Activated CD8-positive, alpha-beta memory T cell treated with anti-CD3 and anti-CD28 coated beads for 4 hours (primary cell): ENCODE data around the gene THSD7B.
"Not testable (repeated sequence)": the region's sequence is repeated elsewhere in the genome, so short reads cannot be mapped to it uniquely, and the experiment has no call there.

ENCODE experiments used
- DNase-seq, 2 donors: peaks; one replicate each; pipeline ENCODE4 v3.0.0-alpha.2; 2020; ENCODE audit warnings: low read depth in 2 of 2

Gene THSD7B, protein sequence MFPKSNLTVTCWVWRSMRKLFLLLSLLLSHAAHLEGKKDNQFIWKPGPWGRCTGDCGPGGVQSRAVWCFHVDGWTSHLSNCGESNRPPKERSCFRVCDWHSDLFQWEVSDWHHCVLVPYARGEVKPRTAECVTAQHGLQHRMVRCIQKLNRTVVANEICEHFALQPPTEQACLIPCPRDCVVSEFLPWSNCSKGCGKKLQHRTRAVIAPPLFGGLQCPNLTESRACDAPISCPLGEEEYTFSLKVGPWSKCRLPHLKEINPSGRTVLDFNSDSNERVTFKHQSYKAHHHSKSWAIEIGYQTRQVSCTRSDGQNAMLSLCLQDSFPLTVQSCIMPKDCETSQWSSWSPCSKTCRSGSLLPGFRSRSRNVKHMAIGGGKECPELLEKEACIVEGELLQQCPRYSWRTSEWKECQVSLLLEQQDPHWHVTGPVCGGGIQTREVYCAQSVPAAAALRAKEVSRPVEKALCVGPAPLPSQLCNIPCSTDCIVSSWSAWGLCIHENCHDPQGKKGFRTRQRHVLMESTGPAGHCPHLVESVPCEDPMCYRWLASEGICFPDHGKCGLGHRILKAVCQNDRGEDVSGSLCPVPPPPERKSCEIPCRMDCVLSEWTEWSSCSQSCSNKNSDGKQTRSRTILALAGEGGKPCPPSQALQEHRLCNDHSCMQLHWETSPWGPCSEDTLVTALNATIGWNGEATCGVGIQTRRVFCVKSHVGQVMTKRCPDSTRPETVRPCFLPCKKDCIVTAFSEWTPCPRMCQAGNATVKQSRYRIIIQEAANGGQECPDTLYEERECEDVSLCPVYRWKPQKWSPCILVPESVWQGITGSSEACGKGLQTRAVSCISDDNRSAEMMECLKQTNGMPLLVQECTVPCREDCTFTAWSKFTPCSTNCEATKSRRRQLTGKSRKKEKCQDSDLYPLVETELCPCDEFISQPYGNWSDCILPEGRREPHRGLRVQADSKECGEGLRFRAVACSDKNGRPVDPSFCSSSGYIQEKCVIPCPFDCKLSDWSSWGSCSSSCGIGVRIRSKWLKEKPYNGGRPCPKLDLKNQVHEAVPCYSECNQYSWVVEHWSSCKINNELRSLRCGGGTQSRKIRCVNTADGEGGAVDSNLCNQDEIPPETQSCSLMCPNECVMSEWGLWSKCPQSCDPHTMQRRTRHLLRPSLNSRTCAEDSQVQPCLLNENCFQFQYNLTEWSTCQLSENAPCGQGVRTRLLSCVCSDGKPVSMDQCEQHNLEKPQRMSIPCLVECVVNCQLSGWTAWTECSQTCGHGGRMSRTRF (N-terminal part only)

DNA sequence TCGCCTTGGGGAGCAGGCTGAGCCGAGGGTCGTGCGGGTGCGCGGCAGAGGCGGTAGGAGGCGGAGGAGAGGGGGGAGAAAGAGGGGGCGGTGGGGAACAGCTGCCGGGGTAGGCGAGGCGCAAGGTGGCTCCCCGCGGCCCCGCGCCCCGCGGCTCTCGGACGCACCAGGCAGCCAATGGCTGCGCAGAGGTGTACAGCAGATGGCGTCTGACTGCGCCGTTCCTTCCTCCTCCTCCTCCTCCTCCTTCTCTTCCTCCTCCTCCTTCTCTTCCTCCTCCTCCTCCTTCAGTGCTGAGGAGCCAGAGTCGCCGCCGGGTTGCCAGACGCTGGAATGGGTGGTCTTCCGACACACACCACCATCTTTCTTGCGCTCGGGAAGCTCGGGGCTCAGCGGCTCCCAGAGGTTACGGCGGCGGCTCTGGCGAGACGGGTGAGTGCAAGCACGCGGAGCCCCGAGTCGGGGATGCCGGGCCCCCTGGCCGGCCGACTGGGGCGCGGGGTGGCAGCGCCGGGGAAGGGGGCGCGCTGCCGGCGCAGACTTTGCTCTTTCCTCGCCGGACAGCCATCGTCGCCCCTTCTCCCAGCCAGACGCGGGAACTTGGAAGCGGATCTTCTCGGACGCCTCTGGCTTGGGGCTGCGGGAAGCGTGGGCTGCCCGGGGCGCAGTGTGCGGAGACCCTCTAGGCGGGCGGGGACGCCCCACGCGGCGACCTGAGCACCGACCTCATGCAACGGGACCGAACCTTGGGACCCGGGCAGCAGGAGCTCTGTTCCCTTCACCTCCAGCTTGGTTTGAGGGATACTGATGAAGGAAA is at the start of gene THSD7B:
THSD7B (plus strand) TSS at position 290 of the 817 bp plus-strand sequence. CDS start 116,634 bp downstream, outside the sequence.
- DNase-seq, result no peak

DNA sequence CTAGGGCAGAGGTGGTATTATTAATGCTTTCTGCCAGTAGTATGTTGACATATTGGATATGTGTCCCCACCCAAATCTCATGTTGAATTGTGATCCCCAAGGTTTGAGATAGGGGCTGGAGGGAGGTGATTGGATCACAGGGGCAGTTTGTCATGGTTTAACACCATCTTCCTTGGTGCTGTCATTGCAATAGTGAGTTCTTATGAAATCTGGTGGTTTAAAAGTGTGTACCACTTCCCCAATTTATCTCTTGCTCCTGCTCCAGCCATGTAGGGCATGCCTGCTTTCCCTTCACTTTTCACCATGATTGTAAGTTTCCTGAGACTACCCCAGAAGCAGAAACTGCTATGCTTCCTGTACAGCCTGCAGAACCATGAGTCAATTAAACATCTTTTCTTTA is 47.1 kb upstream of the THSD7B start:
- no peak for DNase-seq

DNA sequence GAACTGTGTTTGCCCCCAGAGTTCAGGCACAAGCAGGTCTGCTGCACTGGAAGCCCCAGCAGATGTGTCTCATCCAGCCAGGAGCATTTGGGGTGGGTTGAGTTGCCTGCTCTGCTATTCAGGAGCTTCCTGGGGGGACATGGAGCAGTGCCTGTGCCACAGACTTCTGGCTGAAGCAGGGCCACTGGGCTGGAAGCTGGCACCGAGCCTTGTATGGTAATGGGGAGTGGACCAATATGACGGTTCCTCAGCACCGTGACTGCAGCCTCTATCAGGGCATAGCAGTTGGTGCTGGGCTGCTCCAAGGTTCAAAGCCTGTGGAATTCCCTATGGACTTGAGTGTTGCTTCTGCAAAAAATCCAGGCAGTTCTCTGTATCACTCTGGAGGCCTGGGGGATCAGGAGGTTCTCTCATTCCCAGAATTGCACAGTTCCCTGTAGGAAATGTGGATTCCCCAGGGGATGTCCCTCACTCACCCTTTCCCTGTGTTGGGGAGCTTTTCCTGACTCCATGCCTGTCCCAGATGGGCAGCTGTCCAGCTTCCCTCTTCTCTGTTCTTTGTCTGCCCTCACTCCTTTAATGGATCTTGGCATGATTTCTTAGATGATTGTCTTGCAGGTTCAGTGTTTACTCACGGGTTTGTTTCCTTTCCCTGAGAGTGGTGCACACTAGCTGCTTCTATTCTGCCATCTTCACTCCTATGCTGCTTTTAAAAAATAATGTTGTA is 37.2 kb upstream of the THSD7B start:
- no peak for DNase-seq

DNA sequence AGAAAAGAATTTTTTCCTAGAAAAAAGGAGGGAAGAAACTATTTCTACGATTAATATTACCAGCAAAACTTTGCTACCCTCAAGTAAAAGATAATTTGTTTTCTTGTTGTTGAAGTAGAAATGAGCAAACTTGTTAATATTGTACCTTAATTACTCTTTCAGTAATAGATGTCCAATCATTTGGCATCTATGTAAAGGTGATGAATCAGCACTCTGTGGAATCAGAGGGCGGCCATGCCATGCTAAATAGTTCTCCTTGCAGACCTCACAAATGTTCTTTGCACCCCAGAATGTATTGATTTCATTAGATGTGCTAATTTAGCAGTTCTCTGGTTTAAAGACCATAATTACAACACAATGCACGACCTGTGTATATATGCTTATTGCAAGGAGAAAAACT is 29.1 kb upstream of the THSD7B start:
- DNase-seq, result no peak

DNA sequence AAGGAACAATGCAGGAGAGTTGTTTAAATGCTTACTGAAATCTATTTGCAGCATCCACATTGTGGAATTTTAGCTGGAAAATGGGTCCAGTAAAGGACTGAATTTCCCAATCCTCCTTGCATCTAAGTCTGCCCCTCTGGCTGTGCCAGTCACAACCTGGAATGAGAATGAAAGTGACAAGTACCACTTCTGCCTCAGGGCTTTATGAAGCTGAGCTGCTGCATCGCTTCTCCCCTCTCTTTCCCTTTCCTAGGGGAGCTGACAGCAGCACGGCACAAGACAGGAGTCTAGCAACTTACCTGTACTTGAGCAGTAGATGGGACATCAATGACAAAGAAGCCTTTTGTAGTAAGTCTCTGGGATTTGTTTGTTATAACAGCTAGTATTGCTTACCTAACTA is 27.3 kb upstream of the THSD7B start:
- DNase-seq, result no peak

DNA sequence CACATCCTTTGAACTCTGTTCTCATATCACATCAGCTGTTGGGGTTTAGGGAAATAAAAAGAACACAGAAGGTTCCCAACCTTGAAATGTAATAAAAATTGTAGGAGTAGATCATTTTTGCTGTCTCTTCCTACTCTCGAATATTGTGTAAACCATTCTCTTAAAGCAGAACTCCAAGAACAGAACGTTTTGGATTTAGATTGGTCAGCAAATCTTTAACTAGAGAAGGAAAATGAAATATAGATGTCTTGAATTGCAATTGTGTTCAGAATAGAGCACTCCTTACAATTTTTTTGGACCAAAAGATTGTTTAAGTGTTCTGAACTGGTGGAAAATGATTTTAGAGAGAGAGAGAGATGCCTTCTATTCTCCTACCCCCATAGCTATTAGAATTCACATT is 23.9 kb upstream of the THSD7B start:
- DNase-seq, result no peak

DNA sequence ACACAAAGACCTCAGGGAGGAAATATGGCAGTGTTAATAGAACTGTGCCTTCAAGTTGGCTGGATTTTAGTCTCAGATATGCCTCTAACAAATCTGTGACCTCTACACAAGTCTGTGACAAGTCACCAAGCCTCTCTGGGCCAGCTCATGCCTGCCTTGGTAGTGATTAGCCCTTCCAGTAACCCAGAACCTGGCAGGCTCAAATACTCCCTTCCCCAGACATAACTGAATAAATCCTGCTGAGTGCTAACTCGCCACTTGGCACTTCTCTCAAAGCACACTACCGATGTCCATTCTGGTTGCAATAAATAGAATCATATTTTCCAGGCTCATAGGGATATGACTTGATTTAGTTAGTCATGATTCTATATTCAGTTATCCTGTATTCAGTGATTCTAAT is 15.3 kb upstream of the THSD7B start:
- DNase-seq, result no peak

DNA sequence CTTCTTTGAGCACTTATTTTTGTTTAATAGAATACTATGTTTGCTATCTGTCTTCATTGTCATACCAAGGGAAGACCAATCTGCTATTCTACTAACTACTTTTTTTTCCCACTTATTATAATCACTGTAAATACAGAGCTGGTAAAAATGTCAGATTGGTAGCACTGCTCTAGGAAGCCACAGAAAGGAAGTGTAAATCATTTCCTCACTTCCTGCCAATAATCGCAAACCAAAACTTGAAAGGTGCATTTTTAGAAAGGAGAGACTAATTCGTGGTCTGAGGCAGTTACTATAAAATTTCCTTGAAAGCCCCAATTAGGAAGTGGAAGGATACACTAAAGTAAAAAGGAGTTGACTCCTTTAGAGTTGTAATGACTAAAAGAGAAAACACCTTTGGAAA is 13.9 kb upstream of the THSD7B start:
- no peak for DNase-seq

DNA sequence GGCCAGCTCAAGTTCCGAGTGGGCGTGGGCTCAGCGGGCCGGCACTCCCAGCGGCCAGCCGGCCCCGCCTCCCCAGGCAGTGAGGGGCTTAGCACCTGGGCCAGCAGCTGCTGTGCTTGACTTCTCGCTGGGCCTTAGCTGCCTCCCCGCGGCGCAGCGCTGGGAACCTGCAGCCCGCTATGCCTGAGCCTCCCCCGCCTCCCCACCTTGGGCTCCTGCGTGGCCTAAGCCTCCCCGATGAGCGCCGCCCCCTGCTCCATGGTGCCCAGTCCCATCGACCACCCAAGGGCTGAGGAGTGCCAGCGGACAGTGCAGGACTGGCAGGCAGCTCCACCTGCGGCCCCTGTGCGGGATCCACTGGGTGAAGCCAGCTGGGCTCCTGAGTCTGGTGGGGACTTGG is 6.8 kb upstream of the THSD7B start:
- DNase-seq, result not testable (repeated sequence)

DNA sequence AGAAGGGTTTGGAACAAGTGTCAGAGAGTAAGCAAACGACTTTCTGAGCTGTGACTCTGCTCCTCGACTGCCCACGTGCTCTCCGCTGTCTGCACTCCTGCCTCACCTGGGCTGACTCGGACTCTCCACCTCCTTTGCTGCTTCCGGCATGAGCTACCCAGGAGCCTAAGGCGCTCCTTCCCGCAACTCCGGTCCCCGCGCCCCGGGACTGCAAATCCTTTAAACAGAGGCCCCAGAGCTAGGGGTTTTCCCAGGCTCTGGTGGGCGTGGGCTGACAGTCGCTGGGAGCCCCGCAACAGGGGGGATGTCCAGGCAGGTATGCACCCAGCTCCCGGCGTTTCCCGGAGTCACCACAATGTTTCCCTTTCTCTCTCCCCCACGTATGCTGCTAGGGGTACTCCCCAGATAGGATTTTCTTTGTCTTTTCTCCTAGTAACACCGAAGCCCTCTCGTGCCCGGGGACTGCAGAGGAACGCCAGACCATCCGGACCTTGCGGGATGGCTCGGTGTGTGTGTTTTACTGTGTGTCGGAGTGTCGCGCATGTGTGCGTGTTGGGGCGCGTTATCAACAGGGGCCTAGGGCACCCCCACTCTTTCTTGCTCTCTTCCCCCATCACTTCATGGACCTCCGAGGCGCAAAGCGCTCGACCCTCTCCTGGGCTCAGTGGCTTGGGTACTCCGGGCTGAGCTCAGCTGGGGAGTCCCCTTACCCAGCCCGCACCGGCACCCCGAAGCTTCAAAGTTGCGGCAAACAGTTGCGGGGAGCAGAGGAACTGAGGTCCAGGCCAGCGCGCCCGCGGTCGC is 691 bp upstream of the THSD7B start:
- no peak for DNase-seq

DNA sequence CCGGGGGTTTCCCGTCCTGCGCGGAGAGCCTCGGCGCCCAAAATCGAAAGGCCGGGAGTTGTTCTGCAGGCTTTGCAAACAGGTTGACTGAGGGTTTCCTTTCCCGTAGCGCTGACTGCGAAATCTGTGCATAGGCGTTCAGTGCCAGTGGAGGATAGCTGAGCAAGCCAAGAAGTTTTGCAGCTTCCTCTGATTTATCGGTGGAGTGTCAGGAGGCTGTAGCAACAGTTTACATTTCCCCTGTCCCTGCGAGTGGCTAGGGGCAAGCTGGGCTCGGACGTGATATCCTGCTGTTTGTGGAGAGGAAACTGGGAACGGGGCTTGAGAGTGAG is 694 bp downstream of the THSD7B start:
- DNase-seq, result no peak

DNA sequence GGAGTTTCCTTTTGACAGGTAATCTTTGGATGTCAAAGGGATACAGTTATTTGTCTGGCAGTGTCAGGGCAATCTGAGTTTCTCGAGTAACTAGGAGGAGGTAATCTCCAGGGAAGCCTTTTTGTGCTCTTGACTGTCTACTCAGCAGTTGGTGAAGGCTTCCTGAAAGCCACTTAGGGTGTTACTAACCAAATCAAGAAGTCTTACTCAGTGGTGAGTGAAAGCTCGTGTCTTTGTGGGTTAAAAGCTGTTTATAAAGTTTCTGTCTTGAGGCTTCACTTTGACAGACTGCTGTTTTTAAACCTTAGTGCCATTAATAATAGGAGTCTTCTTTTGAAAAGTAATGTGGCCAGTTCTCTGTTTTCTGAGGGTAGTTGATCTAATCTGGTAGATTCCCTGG is 1.7 kb downstream of the THSD7B start:
- no peak for DNase-seq

DNA sequence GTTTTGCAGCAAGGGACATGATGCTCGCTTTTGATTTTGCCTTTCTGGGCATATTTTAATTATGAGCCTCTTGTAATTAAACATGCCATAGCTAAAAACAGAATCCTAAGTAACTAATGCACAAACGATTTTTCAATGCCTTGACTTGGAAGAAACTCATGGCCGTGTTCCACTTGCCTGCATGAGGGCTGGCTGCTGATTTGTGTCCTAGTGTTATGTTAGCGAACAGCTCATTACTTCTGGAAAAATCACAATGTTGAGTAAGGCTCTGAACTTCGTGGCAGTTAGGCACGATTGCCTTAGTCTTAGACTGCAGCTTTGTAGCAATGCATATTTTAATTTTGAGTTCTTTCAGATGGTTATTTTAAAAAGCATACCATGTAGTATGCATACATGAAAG is 4.5 kb downstream of the THSD7B start:
- DNase-seq, result no peak

DNA sequence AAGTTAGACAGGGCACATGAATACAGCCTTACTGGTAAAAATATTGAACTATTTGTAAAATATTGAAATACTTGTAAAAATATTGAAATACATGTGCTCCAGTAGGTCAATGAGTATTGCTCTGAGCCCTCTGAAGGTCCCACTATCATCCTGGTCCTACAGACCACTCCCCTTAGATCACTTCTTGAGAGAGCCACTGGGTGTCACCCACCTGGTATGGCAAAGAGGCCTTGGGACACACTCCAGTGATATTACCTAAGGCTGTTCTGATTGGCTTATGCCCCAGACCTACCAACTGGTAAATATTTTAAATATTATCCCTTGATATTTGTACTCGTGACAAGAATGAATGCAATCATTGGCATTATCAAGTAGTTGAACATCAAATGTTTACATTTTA is 5.0 kb downstream of the THSD7B start:
- DNase-seq, result no peak

DNA sequence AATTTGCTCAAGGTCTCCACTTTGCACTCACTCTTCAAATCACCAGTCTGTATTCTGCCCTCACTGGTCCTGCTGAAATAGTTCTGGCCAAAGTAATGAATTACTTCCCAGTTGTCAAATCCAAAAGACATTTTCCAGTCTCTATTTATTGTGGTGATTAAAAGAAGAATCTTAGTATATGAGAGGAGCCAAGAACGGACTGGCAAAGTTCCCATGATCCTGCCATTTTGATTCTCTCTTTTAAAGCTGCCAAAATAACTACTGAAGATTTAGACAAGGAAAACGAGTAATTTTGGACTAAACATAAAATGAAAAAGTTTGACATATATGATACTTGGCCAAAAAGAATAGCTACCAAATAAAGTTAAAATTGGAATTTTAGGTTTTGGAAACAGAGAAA is 12.0 kb downstream of the THSD7B start:
- DNase-seq, result no peak

DNA sequence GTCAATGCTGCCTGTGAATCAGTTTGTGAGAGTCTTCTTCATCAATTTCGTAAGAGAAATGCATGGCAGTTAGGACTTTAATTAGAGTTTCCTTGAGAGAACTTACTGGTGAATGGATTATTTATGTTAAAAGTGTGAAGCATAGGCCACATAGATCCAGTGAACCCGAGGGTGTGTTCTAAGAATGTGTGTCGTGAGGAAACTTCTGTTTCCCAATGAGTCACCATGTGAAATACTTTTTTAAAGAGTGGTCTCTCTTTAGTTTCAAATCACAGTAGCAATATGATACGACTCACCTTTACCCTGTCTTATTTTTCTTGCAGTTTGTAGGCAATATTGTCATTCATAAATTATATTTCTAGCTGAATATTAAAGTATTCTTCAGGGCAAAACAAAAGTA is 18.5 kb downstream of the THSD7B start:
- DNase-seq, result no peak

DNA sequence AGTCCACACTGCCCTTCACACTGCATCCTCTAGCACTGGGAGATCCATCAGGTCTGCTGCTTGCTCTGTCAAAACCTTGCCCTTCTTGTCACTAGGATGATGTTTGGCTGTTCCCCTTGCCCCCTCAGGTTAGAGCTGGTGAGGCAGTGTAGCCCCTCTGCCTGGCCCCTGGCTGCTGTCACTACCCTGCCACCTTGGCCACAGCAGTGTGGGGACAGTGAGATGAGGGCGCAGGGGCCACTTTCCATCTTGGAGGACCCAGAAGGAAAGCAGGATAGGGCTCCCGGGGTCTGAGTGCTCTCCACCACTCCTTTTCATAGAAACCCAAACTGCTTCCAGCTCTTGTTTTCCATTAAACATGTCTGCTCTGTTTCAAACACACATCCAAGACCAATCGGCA is 19.9 kb downstream of the THSD7B start:
- DNase-seq, result no peak

DNA sequence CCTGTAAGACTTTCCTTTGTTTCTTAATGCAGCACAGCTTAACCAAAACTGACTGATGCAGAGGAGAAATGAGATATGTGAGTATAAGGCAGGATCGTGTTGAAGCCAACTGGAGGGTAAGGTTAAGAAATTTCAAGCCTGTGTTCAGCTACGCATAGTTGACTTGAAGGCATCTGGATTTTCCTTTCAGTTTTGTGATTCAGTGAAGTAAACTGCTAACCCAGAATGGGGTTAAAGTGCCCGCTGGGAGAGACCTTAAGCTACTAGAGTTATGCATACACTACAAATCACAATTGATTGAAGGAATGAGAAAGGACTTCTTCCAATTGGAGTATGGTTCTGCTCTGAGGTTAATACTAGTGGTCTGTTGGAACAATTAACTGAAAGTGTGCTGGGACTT is 22.6 kb downstream of the THSD7B start:
- no peak for DNase-seq

DNA sequence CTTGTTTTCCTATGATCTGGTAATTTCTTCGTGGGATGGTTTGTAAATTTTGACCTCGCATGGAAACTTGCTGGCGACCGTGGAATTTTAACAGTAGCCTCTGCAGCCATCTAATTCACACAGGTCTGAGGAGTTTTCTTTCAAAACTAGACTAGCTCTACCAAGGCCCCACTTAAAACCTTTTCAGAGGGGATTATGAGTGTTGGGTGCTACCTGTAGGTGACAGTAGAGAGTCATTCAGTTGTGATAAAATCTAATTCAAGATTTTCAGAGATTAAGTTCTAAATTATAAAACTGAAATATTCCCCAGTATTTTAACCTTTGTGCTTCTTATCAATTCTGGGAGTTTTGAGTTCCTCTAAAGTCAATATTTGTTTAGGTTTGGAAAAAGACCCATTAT is 31.0 kb downstream of the THSD7B start:
- DNase-seq, result no peak

DNA sequence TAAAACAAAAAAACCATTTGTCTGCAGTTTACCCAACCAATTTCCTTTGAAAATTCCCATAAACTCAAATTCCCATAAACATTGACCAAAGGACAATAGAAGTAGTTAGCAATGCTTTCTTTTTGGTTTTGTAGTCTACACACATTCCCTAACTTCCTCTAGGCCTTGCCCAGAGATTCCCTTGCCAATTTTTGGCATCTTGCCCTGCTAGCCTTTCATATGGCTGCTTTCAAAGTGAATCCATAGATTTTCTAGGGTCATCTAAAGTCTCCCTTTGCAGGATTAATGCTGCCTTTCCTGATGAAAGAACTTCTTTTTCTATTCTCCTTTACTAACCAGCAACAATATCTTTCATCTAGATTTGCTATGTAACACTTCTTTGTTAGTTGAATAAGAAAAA is 33.4 kb downstream of the THSD7B start:
- no peak for DNase-seq
